ENCODE results near the gene ZSCAN31.
A peak's percentile ranks its signal among the peaks of the same experiment; 100 is the strongest.
"Not testable (repeated sequence)": the region's sequence is repeated elsewhere in the genome, so short reads cannot be mapped to it uniquely, and the experiment has no call there.

Gene ZSCAN31

GRCh38 chr6:28351493-28351925 is 15.6 kb upstream of the ZSCAN31 start:
- no peak for DNase-seq

DNA sequence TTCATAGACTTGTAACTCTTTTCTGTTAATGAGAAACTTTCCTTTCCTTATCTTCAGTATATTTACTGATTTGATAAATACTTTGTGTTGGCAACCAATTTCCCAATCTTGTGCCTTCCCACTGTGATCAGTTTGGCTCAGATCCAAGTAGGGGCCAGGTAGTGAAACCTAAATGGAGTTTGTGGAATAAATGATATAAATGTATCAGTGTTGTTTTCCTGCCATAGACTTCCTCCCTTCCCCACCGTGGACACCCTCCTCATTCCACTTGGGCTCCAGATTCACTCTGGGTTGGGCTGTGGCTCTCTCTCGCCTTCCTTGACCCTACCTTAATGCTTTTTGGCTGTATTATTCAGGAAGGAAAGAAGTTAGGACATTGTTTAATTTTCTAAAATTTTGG is 15.1 kb upstream of the ZSCAN31 start:
- no peak for DNase-seq

- DNase-seq = peak; percentile 64
Observed at GRCh38 chr6:28349892-28350737, 14.2 kb upstream of the ZSCAN31 start, which contains the start of gene ZKSCAN3. TSS of gene ZKSCAN3 (plus strand) at chr6:28349947. CDS start at chr6:28359587, 9,640 bp downstream.

- no peak for DNase-seq
Observed at GRCh38 chr6:28349344-28349891, 13.5 kb upstream of the ZSCAN31 start.

DNA sequence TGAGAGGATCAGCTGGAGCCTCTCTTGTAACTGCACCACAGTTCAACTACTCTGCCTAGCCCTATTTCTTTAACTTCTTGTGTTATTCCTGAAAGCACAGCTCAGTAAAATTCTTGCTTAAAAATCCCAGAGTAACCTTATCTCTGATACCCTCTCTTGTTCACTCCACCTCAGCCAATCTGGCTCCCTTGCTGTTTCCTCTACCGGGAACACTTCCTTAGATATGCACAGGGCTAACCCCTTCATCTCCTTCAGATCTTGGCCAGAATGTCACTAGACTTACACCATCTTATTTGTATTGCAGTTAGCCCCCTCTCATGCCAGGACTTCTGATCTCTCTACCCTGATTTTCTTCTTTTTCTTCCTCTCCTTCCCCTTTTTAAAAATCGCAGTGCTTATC is 11.2 kb upstream of the ZSCAN31 start:
- no peak for DNase-seq

GRCh38 chr6:28345201-28345600 is 9.3 kb upstream of the ZSCAN31 start:
- no peak for DNase-seq

- DNase-seq = no peak
Observed at GRCh38 chr6:28343898-28344677, 8.1 kb upstream of the ZSCAN31 start.

DNA sequence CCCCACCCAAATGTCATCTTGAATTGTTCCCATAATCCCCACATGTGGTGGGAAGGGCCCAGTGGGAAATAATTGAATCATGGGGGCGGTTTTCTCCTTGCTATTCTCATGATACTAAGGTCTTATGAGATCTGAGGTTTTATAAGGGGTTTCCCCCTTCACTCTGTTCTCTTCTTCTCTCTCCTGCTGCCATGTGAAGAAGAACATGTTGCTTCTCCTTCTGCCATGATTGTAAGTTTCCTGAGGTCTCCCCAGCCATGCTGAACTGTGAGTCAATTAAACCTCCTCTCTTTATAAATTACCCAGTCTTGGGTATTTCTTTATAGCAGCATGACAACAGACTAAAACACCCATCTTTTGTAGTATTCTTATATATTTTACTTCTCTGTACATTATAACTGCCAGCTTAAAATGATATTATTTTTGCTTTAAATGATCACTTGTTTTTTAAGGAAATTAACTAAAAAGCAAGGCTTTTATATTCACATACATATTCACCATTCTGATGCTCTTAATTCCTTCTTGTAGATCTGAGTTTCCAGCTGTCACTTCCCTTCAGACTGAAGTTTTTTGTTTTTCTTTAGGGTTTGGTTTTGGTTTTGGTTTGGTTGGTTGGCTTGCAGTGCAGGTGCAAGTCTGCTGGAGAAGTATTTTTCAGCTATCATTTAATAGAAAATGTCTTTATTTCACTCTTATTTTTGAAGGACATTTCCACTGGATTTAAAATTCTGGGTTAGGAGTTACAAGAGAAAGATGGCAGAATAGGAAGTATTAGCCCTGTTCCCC is 4.6 kb upstream of the ZSCAN31 start:
- no peak for DNase-seq

DNA sequence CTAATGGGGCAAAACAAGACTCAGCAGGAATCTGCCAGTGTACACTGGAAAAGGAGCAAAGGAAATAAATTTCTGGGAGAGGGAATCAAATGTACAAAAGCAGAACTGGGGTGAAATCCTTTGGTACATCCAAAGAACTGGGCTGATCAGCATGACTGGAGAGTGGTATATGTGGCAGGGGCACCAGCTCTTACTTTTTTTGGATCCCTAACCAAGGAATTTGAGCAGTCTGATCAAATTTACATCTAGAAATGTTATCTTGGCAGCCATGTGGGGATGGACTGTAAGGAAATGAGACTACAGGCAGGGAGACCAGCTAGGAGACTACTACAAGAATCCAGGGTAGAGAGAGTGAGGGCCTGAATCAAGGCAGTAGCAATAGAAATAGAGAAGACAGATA is 1.2 kb upstream of the ZSCAN31 start:
- DNase-seq = no peak

DNA sequence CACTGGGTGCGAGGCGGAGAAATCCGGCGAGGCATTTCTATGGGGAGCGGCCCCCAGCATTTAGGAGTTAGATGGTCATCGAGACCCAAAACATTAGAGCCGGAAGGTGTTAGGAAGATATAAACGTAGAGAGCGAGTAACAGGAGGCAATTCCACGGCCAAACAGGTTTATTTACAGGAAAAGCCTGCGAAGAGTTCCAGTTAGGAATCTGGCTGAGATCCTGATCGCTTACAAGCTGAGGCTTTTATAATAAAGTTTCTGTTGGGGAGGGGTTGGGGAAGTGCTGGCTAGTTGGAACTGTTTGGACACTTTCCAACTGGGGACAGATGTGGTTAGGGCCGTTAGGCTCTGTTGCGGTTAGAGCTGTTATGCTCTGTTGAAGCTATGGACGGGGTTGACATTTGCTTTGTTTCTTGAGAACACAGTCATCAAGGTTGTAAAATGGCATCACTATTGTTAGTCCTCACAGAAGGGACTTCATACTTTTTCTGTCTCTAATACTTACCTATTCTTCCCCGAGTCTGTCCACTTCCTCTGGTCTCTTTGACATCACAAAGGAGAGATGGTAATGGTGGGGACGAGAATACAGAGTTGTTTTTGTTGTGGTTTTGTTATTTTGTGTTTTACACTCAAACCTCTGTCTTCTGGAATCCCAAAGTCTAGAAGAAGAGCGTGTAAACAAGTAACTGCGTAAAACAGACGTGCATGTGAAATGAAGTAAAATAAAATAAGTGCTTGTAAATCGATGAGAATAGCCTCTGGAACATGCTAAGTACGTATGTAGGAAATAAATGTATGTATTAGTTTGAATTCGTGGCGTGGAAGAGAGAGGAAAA is 554 bp upstream of the ZSCAN31 start:
- DNase-seq = no peak

DNA sequence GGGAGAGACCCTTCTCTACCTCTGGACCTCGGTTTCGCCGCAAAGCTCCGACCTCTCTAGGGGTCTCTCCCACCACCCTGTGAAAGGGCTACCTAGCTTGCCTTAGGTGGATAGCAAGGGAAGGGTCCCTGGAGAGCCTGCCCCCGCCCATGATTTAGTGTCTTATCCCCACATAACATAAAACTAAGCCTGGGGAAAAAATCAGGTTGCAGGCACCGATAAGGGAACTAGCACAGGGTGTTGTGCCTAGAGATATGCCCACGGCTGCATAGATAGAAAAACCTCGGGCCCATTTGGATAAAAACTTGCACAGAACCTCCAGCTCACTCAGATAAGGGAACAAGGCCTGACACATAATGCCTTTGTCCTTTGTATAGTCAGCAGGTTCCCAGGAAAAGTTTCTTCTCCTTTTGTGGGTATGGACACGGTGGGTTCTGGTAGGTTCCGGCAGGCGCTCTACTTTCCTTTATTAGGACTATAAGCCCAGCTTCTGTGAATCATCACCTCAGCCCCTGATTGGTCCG is 846 bp downstream of the ZSCAN31 start:
- DNase-seq = no peak

DNA sequence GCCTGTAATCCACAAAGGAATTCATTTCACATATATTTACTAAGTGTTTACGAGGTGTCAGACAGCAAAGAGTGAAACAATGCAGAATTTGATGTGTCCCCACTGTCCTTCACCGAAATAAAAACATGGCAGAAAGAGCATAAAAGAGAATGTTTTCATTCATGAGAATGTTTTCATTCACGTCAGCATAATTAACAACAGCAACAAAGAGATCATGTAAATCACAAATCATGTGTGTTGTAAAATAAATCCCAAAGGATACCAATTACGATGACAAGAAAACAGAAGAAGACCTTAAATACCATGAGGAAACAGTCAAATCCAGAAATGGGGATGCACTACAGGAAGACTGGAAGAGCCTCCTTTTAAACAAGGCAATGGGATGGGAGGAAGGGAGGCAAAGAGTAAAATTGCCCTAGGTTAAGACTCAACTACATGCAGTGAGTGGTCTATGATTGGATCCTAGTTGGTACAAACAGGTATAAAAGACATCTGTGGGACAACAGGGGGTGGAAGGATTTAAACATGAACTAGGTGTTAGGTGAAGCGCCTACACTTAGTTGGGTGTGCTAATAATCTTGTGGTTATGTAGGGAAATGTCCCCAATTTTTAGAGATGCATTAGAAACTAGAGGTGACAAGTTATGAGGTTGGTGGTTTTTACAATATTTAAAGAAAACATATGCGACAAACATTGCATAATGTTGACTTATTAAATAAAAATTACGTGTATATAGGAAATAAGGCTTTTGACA is 1.5 kb downstream of the ZSCAN31 start:
- DNase-seq = no peak

DNA sequence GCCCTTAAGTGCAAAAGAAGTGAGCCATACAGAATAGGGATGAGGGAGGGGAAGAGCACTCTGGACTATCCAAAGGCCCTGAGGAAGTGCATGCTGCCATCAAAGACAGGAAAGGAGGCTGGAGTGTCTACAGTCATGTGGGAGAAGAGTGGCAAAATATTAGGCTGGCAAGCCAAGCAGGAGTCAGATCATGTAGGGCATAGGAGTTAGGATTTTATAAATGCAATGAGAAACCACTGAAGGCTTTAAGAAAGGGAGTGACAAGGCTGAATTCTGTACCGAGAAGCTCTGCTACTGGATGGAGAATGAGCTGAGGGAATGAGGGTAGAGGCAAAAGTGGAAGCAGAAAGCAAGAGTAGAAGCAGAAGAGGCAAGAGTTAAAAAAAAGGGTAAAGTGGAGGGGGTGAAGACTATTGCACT is 2.3 kb downstream of the ZSCAN31 start:
- no peak for DNase-seq

DNA sequence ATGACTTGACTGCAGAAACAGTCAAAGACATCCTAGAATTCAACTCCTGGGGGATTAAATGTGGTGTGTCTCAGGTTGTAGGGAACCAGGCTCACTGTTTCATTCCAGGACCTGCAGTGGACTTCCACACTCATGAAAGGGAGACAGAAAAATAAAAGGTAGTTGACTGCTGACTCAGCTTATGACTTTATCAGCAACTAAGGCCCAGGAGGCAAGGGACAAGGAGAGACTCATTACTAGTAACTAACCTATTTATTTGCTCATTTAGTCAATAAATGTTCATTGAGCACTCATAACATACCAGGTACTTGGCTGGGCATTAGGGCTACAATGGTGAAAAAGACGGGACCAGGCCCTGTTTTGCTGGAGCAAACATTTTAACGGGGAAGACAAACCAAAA is 2.9 kb downstream of the ZSCAN31 start:
- DNase-seq = no peak

DNA sequence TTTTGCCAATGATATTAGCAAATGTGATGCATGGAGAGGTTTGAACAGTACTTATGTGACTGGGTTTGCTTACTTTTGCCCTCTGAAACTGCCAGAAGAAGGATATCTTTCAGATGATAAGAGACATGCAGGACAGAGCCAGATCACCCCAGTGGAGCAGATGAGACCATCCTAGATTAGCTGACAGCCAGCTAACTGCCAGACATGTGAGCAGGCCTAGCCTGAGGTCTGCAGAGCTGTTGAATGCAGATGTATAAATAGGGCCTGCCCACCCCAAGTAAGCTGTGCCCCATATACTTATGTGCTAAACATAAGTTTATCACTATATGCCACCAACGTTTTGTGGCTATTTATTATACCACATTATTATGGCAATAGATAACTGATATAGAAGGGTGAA is 5.9 kb downstream of the ZSCAN31 start:
- no peak for DNase-seq

DNA sequence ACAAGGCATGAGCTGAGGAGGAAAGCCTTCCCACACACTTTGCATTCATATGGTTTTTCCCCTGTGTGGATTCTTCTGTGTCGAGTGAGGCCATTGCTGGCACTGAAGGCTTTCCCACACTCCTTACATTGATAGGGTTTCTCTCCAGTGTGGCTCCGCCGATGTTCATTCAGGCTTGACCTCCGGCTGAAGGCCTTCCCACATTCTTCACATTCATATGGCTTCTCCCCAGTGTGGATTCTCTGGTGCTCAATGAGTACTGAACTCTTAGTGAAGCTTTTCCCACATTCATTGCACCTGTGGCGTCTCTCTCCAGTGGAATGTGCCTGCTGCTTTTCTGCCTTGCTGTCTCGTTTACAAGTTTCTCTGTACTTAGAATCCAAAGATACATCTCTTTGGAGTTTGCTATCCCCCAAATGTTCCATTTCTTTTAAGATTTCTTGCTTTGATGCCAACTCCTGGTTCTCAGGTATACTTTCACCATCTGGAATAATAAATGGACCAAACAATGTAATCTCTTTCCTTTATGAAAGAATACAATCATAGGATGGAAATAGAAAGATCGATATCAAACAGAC is 9.5 kb downstream of the ZSCAN31 start:
- DNase-seq = no peak

GRCh38 chr6:28323813-28324424 is 12.0 kb downstream of the ZSCAN31 start:
- no peak for DNase-seq

DNA sequence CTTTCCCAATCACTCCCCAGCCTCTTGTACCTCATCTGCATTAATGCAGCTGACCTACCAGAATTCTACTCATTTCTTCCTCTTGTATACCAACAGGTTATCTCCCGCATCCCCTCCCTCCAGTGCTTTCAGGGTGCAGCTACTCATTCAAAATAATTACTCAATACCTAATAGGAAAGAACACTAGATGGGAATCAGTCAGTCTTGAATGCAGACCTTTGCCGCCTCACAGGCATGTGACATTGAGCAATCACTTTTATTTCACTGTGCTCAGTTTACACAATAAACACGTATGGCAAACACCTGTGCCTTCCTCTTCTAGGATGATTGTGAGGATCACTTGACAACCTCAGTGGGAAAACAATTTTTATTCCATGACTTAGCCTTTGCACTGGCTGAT is 13.3 kb downstream of the ZSCAN31 start:
- DNase-seq = no peak

DNA sequence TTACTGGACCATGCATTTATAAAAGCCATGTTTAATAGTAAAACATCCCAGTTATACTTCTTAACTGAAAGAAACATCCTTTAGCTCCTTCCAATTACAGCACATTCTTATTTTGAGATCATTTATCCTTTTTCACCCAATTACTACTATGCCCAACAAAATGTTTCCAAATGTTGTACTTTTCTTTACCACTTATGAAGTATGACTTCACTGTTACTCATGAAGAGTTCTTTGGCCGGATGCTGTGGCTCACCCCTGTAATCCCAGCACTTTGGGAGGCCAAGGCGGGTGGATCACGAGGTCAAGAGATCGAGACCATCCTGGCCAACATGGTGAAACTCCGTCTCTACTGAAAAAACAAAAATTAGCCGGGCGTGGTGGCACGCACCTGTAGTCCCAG is 18.1 kb downstream of the ZSCAN31 start:
- not testable (repeated sequence) for DNase-seq

DNA sequence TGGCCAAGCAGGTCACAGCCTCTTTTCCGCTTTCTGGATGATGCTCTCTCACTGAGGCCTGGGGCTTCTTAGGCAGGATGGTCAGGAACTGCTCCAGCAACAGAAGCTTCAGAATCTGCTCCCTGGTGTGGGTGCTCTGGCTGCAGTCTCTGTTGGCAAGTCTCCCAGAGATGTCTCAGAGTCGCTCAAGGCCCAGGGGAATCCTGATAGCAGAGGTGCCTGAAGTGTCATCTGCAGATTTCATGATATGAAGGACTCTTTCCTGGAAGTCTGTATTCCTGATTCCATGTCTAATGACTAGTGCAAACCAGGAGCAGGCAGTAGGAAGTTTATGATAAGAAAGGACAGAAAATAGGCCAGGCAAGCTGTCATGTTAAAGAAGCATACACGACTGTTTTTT is 20.3 kb downstream of the ZSCAN31 start:
- no peak for DNase-seq

Measured in NCI-H1436 (cell line).